Heart left ventricle (tissue), 13 donors: ENCODE measurements around the gene AEBP2.

Experiments used
- CTCF ChIP-seq, 12 donors: fragments of 200-600 bp; sonication (generic) in 4 of 12; IDR thresholded peaks; one replicate each; pipeline versions ENCODE4 v1.5.0 to v1.8.0; 2018 to 2022; ENCODE audit warnings: antibody characterized with exemption in 12 of 12, mild to moderate bottlenecking in 5 of 12
- POLR2A ChIP-seq, 2 donors: fragments of 450-650 bp; IDR thresholded peaks; one replicate each; pipeline ENCODE4 v1.6.1; 2017; ENCODE audit warnings: antibody characterized with exemption in 2 of 2, mild to moderate bottlenecking in 2 of 2, moderate library complexity in 2 of 2
- donor health status: ischemic (EF 13 %, LVEDD 7.1; RV severe dilation, severe dysfunction).
- donor health status: DM: no; HTN: yes; CAD: no.
- donor health status: DM: no; HTN: no; CAD: no.
- donor health status: ischemic (EF 25% LVEDD 6.9; RV normal size, moderate dysfunction).
- donor health status: ischemic (EF 25% LVEDD 5.7; RV mildly dilated, moderate dysfunction).
- donor health status: ischemic (EF 35%, LVEDD 5.7; RV mildly dilated, moderate dysfunction).
- donor health status: nonischemic (EF 11% LVEDD 7.7; RV severe dilation, severe dysfunction).
- donor health status: DM: yes; HTN: yes; CAD: no.
- donor health status: PGD.
- donor health status: ischemic (EF 29% LVEDD 5.4; RV normal size, mild dysfunction).
- donor health status: nonischemic (EF 23%, LVEDD 6.1; RV moderate dilation, normal function).

- TF ChIP-seq CTCF (IDR thresholded peaks at IDR 0.05) (no peak), POLR2A (IDR thresholded peaks at IDR 0.05) (no peak)
These were observed 45.9 kb downstream of the AEBP2 start for GRCh38 chr12:19485240-19485639.
